Activated effector memory CD4-positive, alpha-beta T cell treated with Interleukin-2 at 50 U/mL for 16 hours (primary cell): ENCODE measurements around the gene NFIA.

Source experiments
- DNase-seq: peaks from one replicate; pipeline ENCODE4 v3.0.0-alpha.2; 2020

NFIA gene

DNA sequence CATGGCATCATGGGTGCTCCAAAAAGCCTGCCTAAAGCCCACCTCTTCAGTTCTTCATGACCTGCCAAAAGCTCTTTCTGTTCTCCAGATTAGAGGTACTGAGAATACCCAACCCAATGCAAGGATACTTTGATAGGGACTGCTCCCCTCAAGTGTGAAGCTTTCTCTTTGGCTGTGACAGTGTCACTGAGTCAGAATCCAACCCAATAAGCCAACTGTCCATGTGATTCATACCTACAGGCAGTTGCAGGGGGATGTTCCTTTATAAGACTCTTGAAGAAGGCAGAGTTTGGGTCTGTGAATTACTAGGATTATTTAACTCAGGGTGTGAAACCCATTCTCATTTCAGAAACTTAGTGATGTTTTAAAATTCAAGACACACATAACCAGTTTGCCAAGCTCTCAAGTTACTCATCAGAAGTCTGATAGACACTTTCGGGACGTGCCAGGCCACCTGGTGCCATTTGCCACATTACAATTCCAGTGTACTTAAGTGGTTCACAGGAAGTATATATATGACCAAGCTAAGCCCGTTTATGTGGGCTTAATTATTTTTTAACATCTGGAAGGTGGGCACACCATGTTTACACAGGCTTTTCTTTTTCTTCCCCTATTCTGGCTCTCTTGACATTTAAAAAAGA lies 265.8 kb downstream of the NFIA start:
- no peak for DNase-seq

DNA sequence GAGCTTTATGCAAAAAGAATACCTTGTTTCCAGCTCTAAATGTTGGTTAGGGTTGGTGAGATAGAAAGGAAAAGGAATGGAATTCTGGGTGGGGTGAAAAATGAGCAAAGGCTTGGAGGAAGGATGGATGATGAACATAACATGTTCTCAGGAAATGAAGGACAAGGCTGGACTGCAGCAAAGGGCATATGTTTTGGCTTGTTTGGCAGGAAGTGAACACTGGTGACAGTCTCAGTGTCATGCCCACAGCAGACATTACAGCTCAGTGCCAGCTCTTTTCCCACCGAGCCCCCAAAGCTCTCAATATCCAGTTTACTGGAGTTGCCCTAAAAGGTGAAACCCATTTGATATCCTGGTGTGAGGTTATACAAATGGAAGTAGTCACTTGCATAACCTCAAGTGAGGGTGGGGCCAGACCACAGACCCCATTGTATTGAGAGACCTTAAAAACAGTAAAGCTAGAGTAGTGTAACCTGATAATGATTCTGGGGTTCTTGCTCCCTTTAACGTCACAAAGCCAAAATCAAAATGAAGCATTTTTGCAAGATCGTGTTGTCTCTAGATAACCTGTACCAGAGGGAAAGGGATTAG lies 270.6 kb downstream of the NFIA start:
- no peak for DNase-seq

GRCh38 chr1:61353797-61354406 lies 271.5 kb downstream of the NFIA start:
- no peak for DNase-seq

DNA sequence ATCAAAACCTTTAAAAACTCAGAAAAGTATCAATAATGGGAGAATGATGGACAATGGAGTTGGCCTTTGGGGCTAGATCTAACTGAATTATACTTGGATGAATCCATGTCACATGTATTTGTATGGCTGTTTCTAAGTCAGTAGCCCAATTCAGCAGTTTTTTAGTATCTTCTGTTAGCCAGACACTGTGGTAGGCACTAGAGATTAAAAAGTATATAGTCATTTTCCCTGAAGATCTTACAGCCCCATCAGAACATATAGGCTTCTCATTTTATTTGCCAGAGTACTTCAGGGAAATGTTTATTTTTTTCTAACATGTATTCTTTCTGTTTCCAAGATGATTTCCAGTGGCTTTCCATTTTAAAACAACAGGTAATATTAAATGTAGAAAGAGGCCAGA lies 273.7 kb downstream of the NFIA start:
- no peak for DNase-seq

GRCh38 chr1:61356995-61357394 lies 274.6 kb downstream of the NFIA start:
- no peak for DNase-seq

DNA sequence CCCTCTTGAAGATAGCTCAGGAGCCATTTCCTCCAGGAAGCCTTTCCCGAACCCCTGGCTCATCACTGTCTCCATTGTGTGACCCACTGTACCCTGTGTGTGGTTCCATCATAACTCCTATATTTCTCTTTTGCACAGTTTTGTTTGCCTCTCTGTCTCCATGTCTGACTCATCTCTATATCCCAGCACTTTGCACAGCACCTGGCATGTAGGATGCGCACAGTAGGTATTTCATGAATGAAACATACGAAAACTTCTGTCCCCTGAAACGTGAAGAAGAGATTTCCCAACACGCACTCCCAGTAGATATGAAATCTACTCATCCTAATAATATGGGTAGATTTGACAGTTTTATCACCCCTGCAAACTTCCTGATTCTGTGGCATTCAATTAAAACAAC lies 275.2 kb downstream of the NFIA start:
- DNase-seq: no peak

DNA sequence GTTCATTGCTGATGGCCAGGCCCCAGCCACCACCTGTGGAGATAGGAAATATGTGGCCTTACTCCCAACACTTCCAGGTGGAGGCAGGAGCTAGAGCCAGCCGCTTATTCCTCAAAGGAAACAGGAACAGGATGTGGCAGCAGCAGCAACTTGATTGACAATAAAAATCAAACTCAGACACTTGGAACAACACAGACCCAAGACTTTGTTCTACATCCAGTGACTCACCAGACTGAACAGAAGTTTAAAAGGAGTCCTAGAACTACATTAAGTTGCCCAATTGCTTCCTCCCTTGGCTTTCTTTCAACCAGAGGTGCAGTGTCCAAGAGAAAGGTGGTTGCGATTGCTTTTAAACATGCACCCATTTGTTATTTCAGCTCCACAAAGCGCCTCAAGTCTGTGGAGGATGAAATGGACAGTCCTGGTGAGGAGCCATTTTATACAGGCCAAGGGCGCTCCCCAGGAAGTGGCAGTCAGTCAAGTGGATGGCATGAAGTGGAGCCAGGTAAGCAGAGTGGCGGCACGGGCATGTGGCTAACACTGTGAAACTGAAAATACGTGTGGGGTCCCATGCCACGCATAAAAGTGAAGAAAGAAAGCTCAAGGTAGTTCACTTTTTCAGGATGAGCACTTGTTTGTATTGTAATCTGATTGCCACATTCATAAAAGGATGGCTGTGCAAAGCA lies 276.6 kb downstream of the NFIA start:
- DNase-seq: no peak

- DNase-seq: no peak
These were observed 279.6 kb downstream of the NFIA start for GRCh38 chr1:61361931-61362330.

GRCh38 chr1:61362351-61362750 lies 280.0 kb downstream of the NFIA start:
- no peak for DNase-seq

- no peak for DNase-seq
These were observed 286.0 kb downstream of the NFIA start for GRCh38 chr1:61368366-61368765.

- DNase-seq: no peak
These were observed 286.5 kb downstream of the NFIA start for GRCh38 chr1:61368876-61369275.

DNA sequence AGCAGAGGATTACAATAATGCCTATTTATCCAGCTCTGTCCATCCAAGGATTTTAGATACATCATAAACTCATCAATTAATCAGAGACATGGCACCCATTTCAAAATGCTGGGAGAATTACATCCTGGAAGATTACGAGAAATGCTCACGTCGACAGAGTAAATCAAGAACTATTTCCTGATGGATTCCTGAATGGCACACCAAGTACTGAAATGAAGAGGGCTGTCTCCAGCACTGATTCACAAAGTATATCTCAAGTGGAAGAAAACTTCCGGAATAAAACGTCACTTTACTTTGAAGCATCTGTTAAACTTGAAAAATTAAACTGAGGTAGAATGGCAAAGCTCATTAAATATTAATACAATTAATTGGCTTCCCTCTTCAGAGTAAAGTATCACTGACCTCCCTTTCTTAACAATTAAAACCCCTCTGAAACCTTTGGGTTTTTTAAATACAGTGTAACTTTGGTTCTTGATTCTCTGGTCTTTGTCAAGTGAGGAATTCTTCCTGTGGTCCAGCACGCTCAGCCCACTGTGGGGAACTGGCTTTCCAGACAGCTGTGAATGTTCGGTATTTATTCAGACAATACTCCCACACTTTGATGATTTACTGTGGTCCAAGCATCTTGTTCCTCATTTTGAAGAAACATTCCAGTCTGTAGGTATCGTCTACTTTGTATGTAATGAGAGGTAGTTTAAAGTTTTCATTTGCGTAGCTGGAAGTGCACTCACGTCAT lies 288.0 kb downstream of the NFIA start:
- DNase-seq: no peak

DNA sequence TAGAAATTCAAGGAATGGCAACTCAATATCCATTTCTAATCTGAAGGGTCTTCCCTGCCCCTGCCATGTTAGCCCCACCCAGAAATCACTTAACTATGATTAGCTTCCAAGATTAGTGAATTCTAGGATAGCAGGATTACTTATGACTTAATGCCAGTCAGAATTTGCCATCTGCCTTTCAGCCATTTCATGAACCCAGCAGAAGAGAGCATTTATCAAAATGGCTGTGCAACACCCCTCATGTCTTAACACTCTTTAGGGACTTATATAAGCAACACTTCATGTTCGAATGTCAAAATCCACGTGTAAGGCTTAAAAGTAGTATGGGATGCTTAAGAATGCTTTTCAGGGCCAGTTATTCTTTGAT lies 288.5 kb downstream of the NFIA start:
- DNase-seq: no peak

GRCh38 chr1:61372944-61373343 lies 290.6 kb downstream of the NFIA start:
- no peak for DNase-seq

DNA sequence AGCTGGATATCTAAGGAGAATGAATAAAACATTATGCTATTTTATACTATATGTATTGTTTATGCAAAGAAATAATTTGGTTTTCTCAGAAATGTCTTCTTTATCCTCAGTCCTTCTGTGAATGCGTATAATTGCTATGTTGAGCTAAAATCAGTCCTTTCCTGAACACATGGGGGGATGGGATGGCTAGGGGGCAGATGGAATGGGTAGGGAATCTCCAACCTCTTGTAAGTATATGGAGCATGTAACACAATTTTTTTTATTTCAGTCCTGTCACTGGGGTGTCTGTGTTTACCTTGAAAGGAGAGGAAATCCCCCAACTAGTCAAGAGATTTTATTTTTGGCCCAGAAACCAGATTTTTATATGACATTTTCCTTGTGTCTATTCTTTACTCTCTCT lies 291.8 kb downstream of the NFIA start:
- no peak for DNase-seq

- no peak for DNase-seq
These were observed 292.9 kb downstream of the NFIA start for GRCh38 chr1:61375082-61375880.

GRCh38 chr1:61376151-61376550 lies 293.8 kb downstream of the NFIA start:
- DNase-seq: no peak

GRCh38 chr1:61377242-61377958 lies 295.0 kb downstream of the NFIA start:
- no peak for DNase-seq

DNA sequence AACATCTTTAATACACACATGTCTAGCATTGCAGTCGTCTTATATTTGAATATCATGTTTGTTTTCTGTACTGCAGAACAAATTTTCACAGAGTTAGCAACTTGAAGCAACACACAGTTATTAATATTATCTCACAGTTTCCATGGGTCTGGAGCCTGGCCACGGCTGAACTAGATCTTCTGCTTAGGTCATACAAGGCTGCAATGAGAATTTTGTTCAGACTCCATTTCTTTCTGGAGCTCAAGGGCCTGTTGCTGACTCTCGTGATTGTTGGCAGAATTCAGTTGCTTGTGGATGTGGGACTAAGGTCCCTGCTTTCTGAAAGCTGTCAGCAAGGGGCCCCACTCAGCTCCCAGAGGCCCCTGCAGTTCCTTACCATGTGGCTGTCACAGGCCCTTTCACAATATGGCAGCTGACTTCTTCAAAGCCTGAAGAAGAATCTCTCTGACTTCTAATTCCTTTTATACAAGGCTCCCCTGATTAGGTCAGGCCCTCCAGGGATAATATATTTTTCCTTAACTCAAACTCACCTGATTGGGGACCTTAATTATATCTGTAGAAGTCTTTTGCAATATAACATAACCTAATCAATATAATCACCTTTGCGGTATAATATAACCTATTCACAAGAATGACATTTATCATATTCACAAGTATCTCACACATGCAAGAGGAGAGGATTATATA lies 296.3 kb downstream of the NFIA start:
- no peak for DNase-seq

GRCh38 chr1:61379693-61380092 lies 297.3 kb downstream of the NFIA start:
- DNase-seq: no peak

GRCh38 chr1:61380561-61380960 lies 298.2 kb downstream of the NFIA start:
- DNase-seq: no peak
